C4-2B (cell line): ENCODE results near the gene PHLDB2.
"Not testable (repeated sequence)": the region's sequence is repeated elsewhere in the genome, so short reads cannot be mapped to it uniquely, and the experiment has no call there.

Experiments used
- H3K27ac ChIP-seq: fragments of 450-650 bp; 2 replicates; pipeline ENCODE4 v1.5.1; 2017
- ZFX ChIP-seq: fragments of 450-650 bp; IDR thresholded peaks from 2 replicates; pipeline ENCODE4 v1.6.1; 2017
- TF ChIP-seq, protein P1 (sequence below): fragments of 450-650 bp; conservative IDR thresholded peaks from 2 replicates; pipeline ENCODE4 v1.5.1; 2017; ENCODE audit warnings: mild to moderate bottlenecking

The PHLDB2 gene

DNA sequence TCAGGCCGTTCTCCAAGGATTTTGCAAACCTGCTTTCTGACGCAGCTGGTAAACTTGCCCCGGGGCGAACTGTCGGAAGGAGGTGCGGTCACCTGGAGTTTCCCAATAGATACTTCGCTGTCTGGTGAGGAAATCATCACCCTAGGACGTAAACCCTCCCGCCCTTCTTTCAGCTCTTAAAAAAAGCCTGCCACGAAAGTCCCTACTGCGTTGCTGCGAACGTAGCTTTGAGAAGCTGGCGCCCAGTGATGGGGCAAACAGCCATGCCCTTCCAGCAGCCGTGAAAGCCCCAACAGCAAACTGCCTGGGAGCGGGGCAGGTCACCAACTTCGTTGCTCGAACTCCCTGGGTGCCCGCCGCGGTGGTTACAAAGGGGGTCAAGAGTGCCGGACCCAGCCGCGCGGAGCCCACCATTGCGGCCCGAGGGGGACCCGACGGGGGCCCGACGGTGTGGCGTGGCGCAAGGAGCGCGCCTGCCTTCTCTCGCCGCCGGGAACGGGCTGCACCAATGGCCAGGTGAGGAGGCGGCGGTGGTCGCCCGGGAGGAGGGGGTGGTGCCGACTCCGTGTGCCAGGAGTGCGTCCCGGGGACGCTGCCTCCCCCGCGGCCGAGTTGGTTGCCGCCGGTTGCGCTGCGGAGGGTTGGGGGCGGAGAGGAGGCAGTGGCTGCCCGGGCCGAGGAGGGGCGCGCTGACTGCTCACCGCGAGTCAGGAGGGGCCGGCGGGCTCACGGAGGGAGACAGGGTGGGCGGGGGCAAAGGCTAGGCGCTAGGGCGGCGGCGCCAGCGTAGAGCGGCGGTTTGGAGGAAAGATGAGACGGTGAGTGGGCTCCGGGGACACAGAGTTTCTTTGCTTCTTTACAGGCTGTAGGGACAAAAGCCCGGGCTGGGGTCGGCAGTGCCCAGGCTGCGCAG, at the start of gene PHLDB2:
Gene PHLDB2 (plus strand): TSS at position 205 of the 913 bp plus-strand sequence. CDS start 24,813 bp downstream, outside the sequence.
- peak within 1 kb of the TSS; percentile 7; the same call in 1 of the 2 replicates for H3K27ac ChIP-seq
- no peak for TF ChIP-seq ZFX
- TF ChIP-seq, protein P1, sequence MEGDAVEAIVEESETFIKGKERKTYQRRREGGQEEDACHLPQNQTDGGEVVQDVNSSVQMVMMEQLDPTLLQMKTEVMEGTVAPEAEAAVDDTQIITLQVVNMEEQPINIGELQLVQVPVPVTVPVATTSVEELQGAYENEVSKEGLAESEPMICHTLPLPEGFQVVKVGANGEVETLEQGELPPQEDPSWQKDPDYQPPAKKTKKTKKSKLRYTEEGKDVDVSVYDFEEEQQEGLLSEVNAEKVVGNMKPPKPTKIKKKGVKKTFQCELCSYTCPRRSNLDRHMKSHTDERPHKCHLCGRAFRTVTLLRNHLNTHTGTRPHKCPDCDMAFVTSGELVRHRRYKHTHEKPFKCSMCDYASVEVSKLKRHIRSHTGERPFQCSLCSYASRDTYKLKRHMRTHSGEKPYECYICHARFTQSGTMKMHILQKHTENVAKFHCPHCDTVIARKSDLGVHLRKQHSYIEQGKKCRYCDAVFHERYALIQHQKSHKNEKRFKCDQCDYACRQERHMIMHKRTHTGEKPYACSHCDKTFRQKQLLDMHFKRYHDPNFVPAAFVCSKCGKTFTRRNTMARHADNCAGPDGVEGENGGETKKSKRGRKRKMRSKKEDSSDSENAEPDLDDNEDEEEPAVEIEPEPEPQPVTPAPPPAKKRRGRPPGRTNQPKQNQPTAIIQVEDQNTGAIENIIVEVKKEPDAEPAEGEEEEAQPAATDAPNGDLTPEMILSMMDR: no peak

- H3K27ac ChIP-seq: no peak overlapping the region
- TF ChIP-seq ZFX: no peak
- TF ChIP-seq, protein P1: no peak
Observed at GRCh38 chr3:111810909-111811308, 48.2 kb upstream of the PHLDB2 start.

- TF ChIP-seq, protein P1: no peak
- TF ChIP-seq ZFX: no peak
- no peak overlapping the region for H3K27ac ChIP-seq
Observed at GRCh38 chr3:111811811-111812210, 47.3 kb upstream of the PHLDB2 start.

DNA sequence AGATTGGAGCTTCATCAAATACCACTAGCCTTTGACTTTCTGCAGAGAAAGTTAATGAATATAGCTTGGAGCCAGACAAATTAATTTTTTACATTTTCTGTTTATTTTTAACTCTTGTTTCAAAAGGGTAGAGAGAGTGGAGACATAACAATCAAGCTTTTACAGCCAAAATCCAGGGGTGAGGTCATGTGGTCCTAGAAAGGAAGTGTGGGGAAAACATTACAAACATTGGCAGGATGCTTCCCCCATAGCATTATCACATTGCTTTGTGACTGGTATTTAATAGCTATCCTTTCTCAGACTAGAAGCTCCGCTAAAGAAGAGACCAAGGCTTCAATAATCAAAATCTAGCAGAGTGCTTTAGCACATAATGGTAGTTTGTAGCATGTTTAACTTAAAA, 46.4 kb upstream of the PHLDB2 start:
- TF ChIP-seq, protein P1: no peak
- no peak for TF ChIP-seq ZFX
- H3K27ac ChIP-seq: no peak overlapping the region

DNA sequence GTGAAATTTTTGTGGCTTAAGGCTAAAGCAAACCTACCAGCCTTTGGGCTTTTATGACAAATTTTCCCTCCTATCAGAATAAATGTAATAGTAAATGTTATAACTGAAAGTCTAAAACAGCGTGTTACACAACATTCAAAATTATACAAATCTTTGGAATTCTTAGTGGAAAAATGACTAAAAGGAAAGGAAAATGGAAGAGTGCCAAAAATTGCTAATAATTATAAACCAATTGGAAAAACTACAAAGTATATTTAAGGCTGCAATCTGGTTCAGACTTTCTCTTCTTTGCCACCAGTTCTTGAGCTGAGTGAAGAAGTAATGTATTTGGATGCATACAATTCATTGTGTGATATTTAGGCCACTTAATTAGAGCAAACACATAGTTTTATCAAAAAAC, 45.6 kb upstream of the PHLDB2 start:
- H3K27ac ChIP-seq: no peak overlapping the region
- TF ChIP-seq ZFX: no peak

DNA sequence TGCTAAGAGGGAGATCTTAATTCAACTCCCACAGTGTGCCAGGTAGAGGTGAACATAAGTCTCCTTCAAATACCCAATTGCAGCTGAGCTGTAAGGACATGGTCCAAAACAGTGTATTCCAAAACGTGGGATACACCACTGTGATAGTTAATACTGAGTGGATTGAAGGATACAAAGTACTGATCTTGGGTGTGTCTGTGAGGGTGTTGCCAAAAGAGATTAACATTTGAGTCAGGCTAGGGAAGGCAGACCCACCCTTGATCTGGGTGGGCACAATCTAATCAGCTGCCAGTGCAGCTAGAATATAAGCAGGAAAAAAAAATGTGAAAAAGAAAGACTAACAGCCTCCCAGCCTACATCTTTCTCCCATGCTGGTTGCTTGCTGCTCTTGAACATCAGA, 45.1 kb upstream of the PHLDB2 start:
- TF ChIP-seq, protein P1: no peak
- H3K27ac ChIP-seq: no peak overlapping the region

DNA sequence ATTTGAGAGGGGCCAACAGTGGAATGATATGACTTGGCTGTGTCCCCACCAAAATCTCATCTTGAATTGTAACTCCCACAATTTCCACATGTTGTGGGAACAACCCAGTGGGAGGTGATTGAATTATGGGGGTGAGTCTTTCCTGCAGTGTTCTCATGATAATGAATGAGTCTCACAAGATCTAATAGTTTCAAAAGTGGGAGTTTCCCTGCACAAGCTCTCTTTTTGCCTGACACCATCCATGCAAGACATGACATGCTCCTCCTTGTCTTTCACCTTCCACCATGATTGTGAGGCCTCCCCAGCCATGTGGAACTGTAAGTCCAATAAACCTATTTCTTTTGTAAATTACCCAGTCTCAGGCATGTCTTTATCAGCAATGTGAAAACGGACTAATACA, 42.3 kb upstream of the PHLDB2 start:
- H3K27ac ChIP-seq: not testable (repeated sequence)

GRCh38 chr3:111819927-111820326, 39.1 kb upstream of the PHLDB2 start:
- TF ChIP-seq ZFX: no peak
- TF ChIP-seq, protein P1: no peak

More at GRCh38 chr3:111819927-111820326, 39.1 kb upstream of the PHLDB2 start:
- H3K27ac ChIP-seq: no peak overlapping the region
